Stomach (tissue), 9 donors: Measurements from ENCODE around the gene ME3. TPM values are rescaled to one million over a fixed set of nuclear protein-coding genes. Genes with fewer than 3 reads are reported as not detected.

Experiments used
- DNase-seq, 2 donors: peaks; one replicate each; pipeline versions ENCODE4 v3.0.0 to v3.0.0-alpha.2; 2013 to 2019
- H3K27ac ChIP-seq, 5 donors: fragments of 200-600 bp in 4 of 5; sonication (generic) in 4 of 5; one replicate each; pipeline ENCODE4 v1.5.1; 2013 to 2019; ENCODE audit warnings: mild to moderate bottlenecking in 1 of 5, moderate library complexity in 1 of 5
- H3K27me3 ChIP-seq, 3 donors: fragments of 200-600 bp; sonication (generic); one replicate each; pipeline ENCODE4 v1.5.1; 2017 to 2019; ENCODE audit warnings: mixed run types in 1 of 3
- H3K36me3 ChIP-seq, 4 donors: fragments of 200-600 bp; sonication (generic); 1 replicate in 3 of 4; 2 replicates in 1 of 4; pipeline ENCODE4 v1.5.1; 2016 to 2019
- H3K4me1 ChIP-seq, 4 donors: fragments of 200-600 bp; sonication (generic); one replicate each; pipeline ENCODE4 v1.5.1; 2016 to 2019
- H3K4me3 ChIP-seq, 4 donors: fragments of 200-600 bp; sonication (generic) in 3 of 4; one replicate each; pipeline ENCODE4 v1.5.1; 2016 to 2019; ENCODE audit warnings: mild to moderate bottlenecking in 1 of 4
- H3K9me3 ChIP-seq, 4 donors: fragments of 200-600 bp; sonication (generic); one replicate each; pipeline ENCODE4 v1.5.1; 2016 to 2019
- EP300 ChIP-seq: sonication (generic); formaldehyde crosslinking; IDR thresholded peaks from one replicate; pipeline ENCODE4 v1.6.1; 2017; ENCODE audit warnings: antibody characterized with exemption
- POLR2A ChIP-seq, 4 donors: fragments of 450-650 bp; IDR thresholded peaks; one replicate each; pipeline ENCODE4 v1.6.1; 2016; ENCODE audit warnings: antibody characterized with exemption in 4 of 4, control low read depth in 2 of 4, mild to moderate bottlenecking in 1 of 4, moderate library complexity in 1 of 4
- POLR2AphosphoS5 ChIP-seq, 3 donors: sonication (generic); formaldehyde crosslinking; IDR thresholded peaks; one replicate each; pipeline ENCODE4 v1.6.1; 2016; ENCODE audit warnings: antibody characterized with exemption in 3 of 3
- WGBS, 5 donors: extraction: QIAGEN DNeasy Blood & Tissue Kit in 3 of 5; methylation state at CpG; one replicate each; pipeline versions ENCODE4 v1.1.5 to v1.1.7; 2013 to 2018; 5-methylcytosine and 5-hydroxymethylcytosine counted together
- intact Hi-C: fragments of 100-400 bp; cut with DNase I; formaldehyde crosslinking; loops from one replicate; pipeline ENCODE4 v1.15.1; 2023; ENCODE audit warnings: low total_unique reads
- polyA plus RNA-seq, 3 donors: library from polyadenylated mRNA; stranded (reverse); fragments of 200-250 nt; gene quantifications; one replicate each; pipeline ENCODE4 v1.2.3, GENCODE V29; 2013
- total RNA-seq, 5 donors: library from RNA; depleted of rRNA; stranded (reverse); fragments of >200 nt; gene quantifications; one replicate each; pipeline versions ENCODE4 v1.1.0 to v1.2.3, GENCODE V29; 2014 to 2016
- TF ChIP-seq, protein P1 (sequence below), 7 experiments: fragments of 450-650 bp in 4 of 7; fragments of 200-600 bp in 3 of 7; sonication (generic) in 3 of 7; IDR thresholded peaks; one replicate each; pipeline ENCODE4 v1.5.1; 2016 to 2019; ENCODE audit warnings: antibody characterized with exemption in 7 of 7, control low read depth in 2 of 7, mild to moderate bottlenecking in 1 of 7
- donor health status: healthy with polysubstance abuse.
- donor health status: Bipolar disorder and iron deficiency.
- donor health status: healthy.

ME3 gene
- total and polyA plus RNA-seq, 8 donors: 11.2 to 82.1 (median 51.1) TPM

DNA sequence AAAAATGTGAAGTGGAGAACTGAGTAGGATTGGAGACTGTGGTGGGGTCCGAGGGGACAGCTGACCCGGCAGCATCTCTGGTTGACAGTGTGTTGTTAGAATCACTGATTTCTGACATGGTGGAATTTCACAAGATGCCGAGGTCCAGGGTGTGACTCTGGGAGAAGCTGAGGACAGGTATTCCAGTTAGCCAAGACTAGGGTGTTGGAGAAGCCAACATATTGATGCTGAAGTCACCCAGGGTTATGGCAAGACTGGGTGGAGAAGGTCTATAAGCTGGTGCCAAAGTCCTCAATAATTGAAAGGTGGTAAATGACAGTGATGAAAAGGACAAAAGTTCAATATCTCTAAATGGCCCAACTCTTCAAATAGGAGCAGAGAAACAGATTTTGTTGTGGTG, 86.1 kb downstream of the ME3 start:
- Histone ChIP-seq H3K4me1 (peaks cover 0 to 17% (median 6%) of the 10 kb centered on the region in 4 donors), H3K4me3 (no peak overlapping the region), H3K27me3 (no peaks in the 10 kb centered on the region), H3K9me3 (no peaks in the 10 kb centered on the region), H3K27ac (no peak overlapping the region), H3K36me3 (no peaks in the 10 kb centered on the region)
- DNase-seq: no peak
- intact Hi-C loops: no loop called here
- TF ChIP-seq POLR2AphosphoS5 (IDR thresholded peaks at IDR 0.05) (no peak), EP300 (no peak), POLR2A (IDR thresholded peaks at IDR 0.05) (no peak)
- TF ChIP-seq, protein P1, sequence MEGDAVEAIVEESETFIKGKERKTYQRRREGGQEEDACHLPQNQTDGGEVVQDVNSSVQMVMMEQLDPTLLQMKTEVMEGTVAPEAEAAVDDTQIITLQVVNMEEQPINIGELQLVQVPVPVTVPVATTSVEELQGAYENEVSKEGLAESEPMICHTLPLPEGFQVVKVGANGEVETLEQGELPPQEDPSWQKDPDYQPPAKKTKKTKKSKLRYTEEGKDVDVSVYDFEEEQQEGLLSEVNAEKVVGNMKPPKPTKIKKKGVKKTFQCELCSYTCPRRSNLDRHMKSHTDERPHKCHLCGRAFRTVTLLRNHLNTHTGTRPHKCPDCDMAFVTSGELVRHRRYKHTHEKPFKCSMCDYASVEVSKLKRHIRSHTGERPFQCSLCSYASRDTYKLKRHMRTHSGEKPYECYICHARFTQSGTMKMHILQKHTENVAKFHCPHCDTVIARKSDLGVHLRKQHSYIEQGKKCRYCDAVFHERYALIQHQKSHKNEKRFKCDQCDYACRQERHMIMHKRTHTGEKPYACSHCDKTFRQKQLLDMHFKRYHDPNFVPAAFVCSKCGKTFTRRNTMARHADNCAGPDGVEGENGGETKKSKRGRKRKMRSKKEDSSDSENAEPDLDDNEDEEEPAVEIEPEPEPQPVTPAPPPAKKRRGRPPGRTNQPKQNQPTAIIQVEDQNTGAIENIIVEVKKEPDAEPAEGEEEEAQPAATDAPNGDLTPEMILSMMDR (IDR thresholded peaks at IDR 0.05): no peak
- whole genome bisulfite sequencing, 5 donors: 94 to 100% (median 96%) methylated on average over 3 of the region's 3 CpGs

DNA sequence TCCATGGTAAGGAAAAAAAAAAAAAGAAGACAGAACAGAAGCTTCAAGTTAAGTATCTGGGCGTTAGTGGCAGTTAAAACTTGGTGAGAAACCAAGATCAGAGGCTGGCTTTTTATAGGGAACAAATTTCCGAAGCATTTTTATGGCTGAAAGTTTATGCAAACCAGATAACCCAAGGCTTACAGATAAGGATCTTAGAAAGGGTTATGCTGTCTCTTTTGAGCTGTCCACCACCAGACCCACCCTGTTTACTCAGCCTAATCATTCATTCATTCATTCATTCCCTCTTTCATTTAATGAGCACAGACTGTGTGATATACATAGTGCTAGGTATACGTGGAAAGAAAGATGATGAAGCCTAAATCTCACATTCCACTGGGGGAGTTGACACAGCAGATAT, 89.5 kb downstream of the ME3 start:
- H3K4me1 ChIP-seq: peaks cover 0 to 23% (median 16%) of the 10 kb centered on the region in 4 donors
- no peak overlapping the region for H3K27ac ChIP-seq
- TF ChIP-seq, protein P1 (IDR thresholded peaks at IDR 0.05): no peak
- TF ChIP-seq POLR2AphosphoS5 (IDR thresholded peaks at IDR 0.05): no peak
- no peaks in the 10 kb centered on the region for H3K36me3 ChIP-seq
- intact Hi-C loops: no loop called here
- DNase-seq: no peak
- no peak overlapping the region for H3K4me3 ChIP-seq
- 56 to 74% (median 68%) methylated on average over 3 of the region's 3 CpGs for WGBS, 5 donors
- no peaks in the 10 kb centered on the region for H3K9me3 ChIP-seq
- no peaks in the 10 kb centered on the region for H3K27me3 ChIP-seq

DNA sequence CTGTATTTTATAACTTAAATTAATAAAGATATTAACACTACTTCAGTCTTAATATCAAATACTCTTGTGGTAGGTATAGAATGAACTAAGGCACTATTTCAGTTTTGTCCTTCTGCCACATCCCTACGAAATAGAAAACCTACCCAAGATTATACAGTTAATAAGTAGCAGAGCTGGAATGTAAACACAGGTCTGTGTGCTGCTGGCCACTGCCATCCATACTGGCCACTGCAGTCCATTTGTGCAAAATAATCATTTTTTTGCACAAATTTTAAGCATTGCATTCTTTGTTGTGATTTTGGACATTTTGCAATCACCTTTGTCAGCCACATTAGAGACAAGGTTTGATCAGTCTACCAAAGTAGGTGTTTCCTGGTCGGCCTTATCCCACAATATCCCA, 91.9 kb downstream of the ME3 start:
- no peak overlapping the region for H3K4me3 ChIP-seq
- DNase-seq: no peak
- intact Hi-C loops: no loop called here
- 27 to 52% (median 28%) methylated on average over 2 of the region's 2 CpGs for WGBS, 5 donors
- no peaks in the 10 kb centered on the region for H3K36me3 ChIP-seq
- H3K4me1 ChIP-seq: peaks cover 0 to 35% (median 24%) of the 10 kb centered on the region in 4 donors
- H3K27ac ChIP-seq: no peak overlapping the region
- H3K27me3 ChIP-seq: no peaks in the 10 kb centered on the region
- TF ChIP-seq POLR2A (IDR thresholded peaks at IDR 0.05): no peak
- no peak for TF ChIP-seq EP300
- TF ChIP-seq, protein P1 (IDR thresholded peaks at IDR 0.05): no peak
- TF ChIP-seq POLR2AphosphoS5 (IDR thresholded peaks at IDR 0.05): no peak
- no peaks in the 10 kb centered on the region for H3K9me3 ChIP-seq

DNA sequence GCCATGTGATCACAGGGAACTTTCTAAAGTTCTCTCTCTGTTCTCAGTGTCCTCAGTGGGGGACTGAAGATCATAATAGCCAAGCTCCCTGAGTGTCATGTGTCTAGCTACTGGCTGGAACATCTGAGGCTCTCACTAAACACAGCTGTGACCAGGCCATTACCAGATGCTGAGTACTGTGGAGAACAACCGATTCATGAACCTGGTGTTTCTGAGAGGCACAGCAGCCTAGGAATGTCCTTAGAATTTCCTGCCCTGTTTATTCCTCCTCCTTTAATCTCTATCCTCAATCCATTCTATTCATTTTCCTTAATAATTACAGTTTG, 93.0 kb downstream of the ME3 start:
- intact Hi-C loops: no loop called here
- Histone ChIP-seq H3K27ac (peak overlapping the region in 2 of 5 donors; percentile 1 to 24), H3K9me3 (no peaks in the 10 kb centered on the region), H3K4me3 (no peak overlapping the region), H3K4me1 (peaks cover 0 to 35% (median 24%) of the 10 kb centered on the region in 4 donors), H3K36me3 (no peaks in the 10 kb centered on the region), H3K27me3 (no peaks in the 10 kb centered on the region)
- 67 to 95% (median 81%) methylated on average over 1 of the region's 1 CpG for WGBS, 5 donors
- no peak for DNase-seq
- TF ChIP-seq POLR2AphosphoS5 (IDR thresholded peaks at IDR 0.05) (no peak), POLR2A (IDR thresholded peaks at IDR 0.05) (no peak), EP300 (no peak)
- TF ChIP-seq, protein P1 (IDR thresholded peaks at IDR 0.05): no peak
